Transverse colon (tissue), 3 donors: ENCODE results near the gene TRIP11.

Experiments used
- CTCF ChIP-seq, 5 experiments: fragments of 200-600 bp in 3 of 5; fragments of 450-650 bp in 2 of 5; sonication (generic) in 3 of 5; IDR thresholded peaks; 1 replicate in 2 of 5; 2 replicates in 3 of 5; pipeline ENCODE4 v1.5.1; 2016 to 2017; ENCODE audit warnings: antibody characterized with exemption in 5 of 5, inconsistent platforms in 3 of 5, mild to moderate bottlenecking in 2 of 5, moderate library complexity in 1 of 5
- POLR2A ChIP-seq: fragments of 450-650 bp; IDR thresholded peaks from one replicate; pipeline ENCODE4 v1.6.1; 2016; ENCODE audit warnings: antibody characterized with exemption, mild to moderate bottlenecking, moderate library complexity

- TF ChIP-seq POLR2A (no peak), CTCF (IDR thresholded peaks at IDR 0.05) (no peak)
Observed at GRCh38 chr14:91927800-91928199, 112.1 kb downstream of the TRIP11 start.
